ENCODE measurements around the gene PPP2R5A.

- TF ChIP-seq POLR2A (IDR thresholded peaks at IDR 0.05; ENCODE audit: low read length) (peak; percentile 81), GATA1 (IDR thresholded peaks at IDR 0.05; ENCODE audit: low read depth, low read length) (no peak)
Observed at GRCh38 chr1:212284744-212285684, at the start of gene PPP2R5A.
